HCT116 (cell line): ENCODE measurements around the gene GABRA4.

Experiments
- EZH2 ChIP-seq: fragments of 200-600 bp; sonication (generic); IDR thresholded peaks from 2 replicates; pipeline ENCODE4 v1.6.1; 2017; ENCODE audit warnings: antibody characterized with exemption, mixed run types
- EZH2phosphoT487 ChIP-seq: fragments of 200-600 bp; IDR thresholded peaks from 2 replicates; pipeline ENCODE4 v1.6.1; 2018; ENCODE audit warnings: antibody characterized with exemption, borderline replicate concordance
- POLR2AphosphoS5 ChIP-seq: IDR thresholded peaks from 2 replicates; pipeline ENCODE4 v1.6.1; 2011; ENCODE audit warnings: mild to moderate bottlenecking, low read depth, low read length, moderate library complexity
- RAD21 ChIP-seq: IDR thresholded peaks from 2 replicates; pipeline ENCODE4 v1.6.1; 2012; ENCODE audit warnings: low read depth, mild to moderate bottlenecking
- TF ChIP-seq, protein P1 (sequence below), 3 experiments: fragments of 200-600 bp in 1 of 3; sonication (generic) in 1 of 3; IDR thresholded peaks in 2 of 3; conservative IDR thresholded peaks in 1 of 3; 2 replicates each; pipeline ENCODE4 v1.5.1; 2012 to 2017; ENCODE audit warnings: low read depth in 2 of 3, low read length in 2 of 3, antibody characterized with exemption in 1 of 3, borderline replicate concordance in 1 of 3, control low read depth in 1 of 3, mild to moderate bottlenecking in 1 of 3, mixed read lengths in 1 of 3, mixed run types in 1 of 3, moderate library complexity in 1 of 3; ENCODE audit not compliant: insufficient read depth in 1 of 3
- TF ChIP-seq, protein P2 (sequence below): IDR thresholded peaks from 2 replicates; pipeline ENCODE4 v1.6.1; 2011; ENCODE audit warnings: mild to moderate bottlenecking, low read length, moderate library complexity; ENCODE audit not compliant: insufficient replicate concordance; ENCODE audit errors: extremely low read depth
- TF ChIP-seq, protein P3 (sequence below): IDR thresholded peaks from 2 replicates; pipeline ENCODE4 v1.6.1; 2012
- TF ChIP-seq, protein P4 (sequence below): IDR thresholded peaks from 2 replicates; pipeline ENCODE4 v1.6.1; 2012; ENCODE audit warnings: low read depth

DNA sequence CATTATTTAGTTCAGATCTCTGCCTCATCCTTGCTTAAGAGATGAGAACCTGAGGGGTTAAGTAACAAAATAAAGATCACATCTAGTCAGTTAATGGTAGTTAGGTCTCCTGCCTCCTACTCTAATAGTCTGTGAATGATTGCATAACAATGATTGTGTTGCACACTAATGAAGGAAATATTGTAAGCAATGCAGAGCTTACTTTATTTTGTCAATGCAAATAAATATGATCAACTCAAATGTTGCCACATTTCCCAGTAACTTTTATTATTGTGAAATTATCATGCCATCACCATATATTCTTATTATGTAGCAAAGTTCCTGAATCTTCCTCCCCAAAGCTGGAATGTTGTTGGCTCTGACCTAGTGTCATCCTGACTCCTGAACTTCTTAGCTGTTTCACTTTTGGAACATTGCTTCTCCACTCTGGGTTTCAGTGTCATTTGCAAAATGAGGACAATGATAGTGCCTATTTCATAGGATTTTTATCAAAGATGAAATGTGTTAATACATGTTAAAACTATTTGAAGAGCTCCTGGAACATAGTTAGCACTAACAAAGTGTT is 17.0 kb upstream of the GABRA4 start:
- TF ChIP-seq, protein P1, sequence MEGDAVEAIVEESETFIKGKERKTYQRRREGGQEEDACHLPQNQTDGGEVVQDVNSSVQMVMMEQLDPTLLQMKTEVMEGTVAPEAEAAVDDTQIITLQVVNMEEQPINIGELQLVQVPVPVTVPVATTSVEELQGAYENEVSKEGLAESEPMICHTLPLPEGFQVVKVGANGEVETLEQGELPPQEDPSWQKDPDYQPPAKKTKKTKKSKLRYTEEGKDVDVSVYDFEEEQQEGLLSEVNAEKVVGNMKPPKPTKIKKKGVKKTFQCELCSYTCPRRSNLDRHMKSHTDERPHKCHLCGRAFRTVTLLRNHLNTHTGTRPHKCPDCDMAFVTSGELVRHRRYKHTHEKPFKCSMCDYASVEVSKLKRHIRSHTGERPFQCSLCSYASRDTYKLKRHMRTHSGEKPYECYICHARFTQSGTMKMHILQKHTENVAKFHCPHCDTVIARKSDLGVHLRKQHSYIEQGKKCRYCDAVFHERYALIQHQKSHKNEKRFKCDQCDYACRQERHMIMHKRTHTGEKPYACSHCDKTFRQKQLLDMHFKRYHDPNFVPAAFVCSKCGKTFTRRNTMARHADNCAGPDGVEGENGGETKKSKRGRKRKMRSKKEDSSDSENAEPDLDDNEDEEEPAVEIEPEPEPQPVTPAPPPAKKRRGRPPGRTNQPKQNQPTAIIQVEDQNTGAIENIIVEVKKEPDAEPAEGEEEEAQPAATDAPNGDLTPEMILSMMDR (IDR thresholded peaks at IDR 0.05 in 2 of 3, conservative IDR thresholded peaks at IDR 0.05 in 1 of 3; ENCODE audit: borderline replicate concordance in 1 of 3, insufficient read depth in 1 of 3, low read depth in 2 of 3, low read length in 2 of 3) = no peak
- TF ChIP-seq RAD21 (no peak), EZH2 (no peak), POLR2AphosphoS5 (no peak), EZH2phosphoT487 (no peak)
- TF ChIP-seq, protein P2, sequence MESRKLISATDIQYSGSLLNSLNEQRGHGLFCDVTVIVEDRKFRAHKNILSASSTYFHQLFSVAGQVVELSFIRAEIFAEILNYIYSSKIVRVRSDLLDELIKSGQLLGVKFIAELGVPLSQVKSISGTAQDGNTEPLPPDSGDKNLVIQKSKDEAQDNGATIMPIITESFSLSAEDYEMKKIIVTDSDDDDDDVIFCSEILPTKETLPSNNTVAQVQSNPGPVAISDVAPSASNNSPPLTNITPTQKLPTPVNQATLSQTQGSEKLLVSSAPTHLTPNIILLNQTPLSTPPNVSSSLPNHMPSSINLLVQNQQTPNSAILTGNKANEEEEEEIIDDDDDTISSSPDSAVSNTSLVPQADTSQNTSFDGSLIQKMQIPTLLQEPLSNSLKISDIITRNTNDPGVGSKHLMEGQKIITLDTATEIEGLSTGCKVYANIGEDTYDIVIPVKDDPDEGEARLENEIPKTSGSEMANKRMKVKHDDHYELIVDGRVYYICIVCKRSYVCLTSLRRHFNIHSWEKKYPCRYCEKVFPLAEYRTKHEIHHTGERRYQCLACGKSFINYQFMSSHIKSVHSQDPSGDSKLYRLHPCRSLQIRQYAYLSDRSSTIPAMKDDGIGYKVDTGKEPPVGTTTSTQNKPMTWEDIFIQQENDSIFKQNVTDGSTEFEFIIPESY = no peak
- TF ChIP-seq, protein P3, sequence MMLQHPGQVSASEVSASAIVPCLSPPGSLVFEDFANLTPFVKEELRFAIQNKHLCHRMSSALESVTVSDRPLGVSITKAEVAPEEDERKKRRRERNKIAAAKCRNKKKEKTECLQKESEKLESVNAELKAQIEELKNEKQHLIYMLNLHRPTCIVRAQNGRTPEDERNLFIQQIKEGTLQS = no peak
- TF ChIP-seq, protein P4, sequence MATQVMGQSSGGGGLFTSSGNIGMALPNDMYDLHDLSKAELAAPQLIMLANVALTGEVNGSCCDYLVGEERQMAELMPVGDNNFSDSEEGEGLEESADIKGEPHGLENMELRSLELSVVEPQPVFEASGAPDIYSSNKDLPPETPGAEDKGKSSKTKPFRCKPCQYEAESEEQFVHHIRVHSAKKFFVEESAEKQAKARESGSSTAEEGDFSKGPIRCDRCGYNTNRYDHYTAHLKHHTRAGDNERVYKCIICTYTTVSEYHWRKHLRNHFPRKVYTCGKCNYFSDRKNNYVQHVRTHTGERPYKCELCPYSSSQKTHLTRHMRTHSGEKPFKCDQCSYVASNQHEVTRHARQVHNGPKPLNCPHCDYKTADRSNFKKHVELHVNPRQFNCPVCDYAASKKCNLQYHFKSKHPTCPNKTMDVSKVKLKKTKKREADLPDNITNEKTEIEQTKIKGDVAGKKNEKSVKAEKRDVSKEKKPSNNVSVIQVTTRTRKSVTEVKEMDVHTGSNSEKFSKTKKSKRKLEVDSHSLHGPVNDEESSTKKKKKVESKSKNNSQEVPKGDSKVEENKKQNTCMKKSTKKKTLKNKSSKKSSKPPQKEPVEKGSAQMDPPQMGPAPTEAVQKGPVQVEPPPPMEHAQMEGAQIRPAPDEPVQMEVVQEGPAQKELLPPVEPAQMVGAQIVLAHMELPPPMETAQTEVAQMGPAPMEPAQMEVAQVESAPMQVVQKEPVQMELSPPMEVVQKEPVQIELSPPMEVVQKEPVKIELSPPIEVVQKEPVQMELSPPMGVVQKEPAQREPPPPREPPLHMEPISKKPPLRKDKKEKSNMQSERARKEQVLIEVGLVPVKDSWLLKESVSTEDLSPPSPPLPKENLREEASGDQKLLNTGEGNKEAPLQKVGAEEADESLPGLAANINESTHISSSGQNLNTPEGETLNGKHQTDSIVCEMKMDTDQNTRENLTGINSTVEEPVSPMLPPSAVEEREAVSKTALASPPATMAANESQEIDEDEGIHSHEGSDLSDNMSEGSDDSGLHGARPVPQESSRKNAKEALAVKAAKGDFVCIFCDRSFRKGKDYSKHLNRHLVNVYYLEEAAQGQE = no peak
